Breast epithelium (tissue), 3 donors: ENCODE results near the gene RYR3.

Source experiments
- POLR2A ChIP-seq: fragments of 450-650 bp; IDR thresholded peaks from one replicate; pipeline ENCODE4 v1.6.1; 2016; ENCODE audit warnings: antibody characterized with exemption, mild to moderate bottlenecking, moderate library complexity
- POLR2AphosphoS5 ChIP-seq, 3 donors: sonication (generic); formaldehyde crosslinking; IDR thresholded peaks; one replicate each; pipeline ENCODE4 v1.6.1; 2017; ENCODE audit warnings: antibody characterized with exemption in 3 of 3
- TF ChIP-seq, protein P1 (sequence below), 3 donors: fragments of 450-650 bp; IDR thresholded peaks; one replicate each; pipeline ENCODE4 v1.5.1; 2016 to 2017; ENCODE audit warnings: antibody characterized with exemption in 3 of 3, mild to moderate bottlenecking in 3 of 3, moderate library complexity in 3 of 3

- TF ChIP-seq, protein P1, sequence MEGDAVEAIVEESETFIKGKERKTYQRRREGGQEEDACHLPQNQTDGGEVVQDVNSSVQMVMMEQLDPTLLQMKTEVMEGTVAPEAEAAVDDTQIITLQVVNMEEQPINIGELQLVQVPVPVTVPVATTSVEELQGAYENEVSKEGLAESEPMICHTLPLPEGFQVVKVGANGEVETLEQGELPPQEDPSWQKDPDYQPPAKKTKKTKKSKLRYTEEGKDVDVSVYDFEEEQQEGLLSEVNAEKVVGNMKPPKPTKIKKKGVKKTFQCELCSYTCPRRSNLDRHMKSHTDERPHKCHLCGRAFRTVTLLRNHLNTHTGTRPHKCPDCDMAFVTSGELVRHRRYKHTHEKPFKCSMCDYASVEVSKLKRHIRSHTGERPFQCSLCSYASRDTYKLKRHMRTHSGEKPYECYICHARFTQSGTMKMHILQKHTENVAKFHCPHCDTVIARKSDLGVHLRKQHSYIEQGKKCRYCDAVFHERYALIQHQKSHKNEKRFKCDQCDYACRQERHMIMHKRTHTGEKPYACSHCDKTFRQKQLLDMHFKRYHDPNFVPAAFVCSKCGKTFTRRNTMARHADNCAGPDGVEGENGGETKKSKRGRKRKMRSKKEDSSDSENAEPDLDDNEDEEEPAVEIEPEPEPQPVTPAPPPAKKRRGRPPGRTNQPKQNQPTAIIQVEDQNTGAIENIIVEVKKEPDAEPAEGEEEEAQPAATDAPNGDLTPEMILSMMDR (IDR thresholded peaks at IDR 0.05), result no peak
- TF ChIP-seq POLR2AphosphoS5 (IDR thresholded peaks at IDR 0.05) (no peak), POLR2A (no peak)
These were observed 215.8 kb downstream of the RYR3 start for GRCh38 chr15:33526532-33526931.
